Adrenal gland (tissue), 12 donors: ENCODE measurements around the gene EIF4E2. TPM values are rescaled to one million over a fixed set of nuclear protein-coding genes. Genes with fewer than 3 reads are reported as not detected.

ENCODE experiments used
- DNase-seq, 7 donors: peaks; one replicate each; pipeline ENCODE4 v3.0.0-alpha.2; 2019 to 2020
- H3K27ac ChIP-seq, 5 donors: fragments of 200-600 bp; sonication (generic) in 4 of 5; 1 replicate in 3 of 5; 2 replicates in 2 of 5; pipeline versions ENCODE4 v1.5.1 to v1.8.0; 2016 to 2020; ENCODE audit warnings: mild to moderate bottlenecking in 1 of 5
- H3K27me3 ChIP-seq: fragments of 200-600 bp; 2 replicates; pipeline ENCODE4 v1.8.0; 2021
- H3K36me3 ChIP-seq, 2 donors: fragments of 200-600 bp; replicated peaks in 1 of 2; 1 replicate in 1 of 2; 2 replicates in 1 of 2; pipeline versions ENCODE4 v1.5.1 to v1.8.0; 2018 to 2022
- H3K4me1 ChIP-seq, 2 donors: fragments of 200-600 bp; replicated peaks in 1 of 2; 1 replicate in 1 of 2; 2 replicates in 1 of 2; pipeline versions ENCODE4 v1.5.1 to v1.8.0; 2018 to 2021
- H3K4me3 ChIP-seq, 4 donors: fragments of 200-600 bp; sonication (generic) in 3 of 4; one replicate each; pipeline ENCODE4 v1.5.1; 2016 to 2018
- H3K9me3 ChIP-seq, 3 donors: fragments of 200-600 bp; sonication (generic) in 1 of 3; replicated peaks in 1 of 3; 1 replicate in 2 of 3; 2 replicates in 1 of 3; pipeline versions ENCODE4 v1.5.1 to v1.8.0; 2016 to 2021
- CTCF ChIP-seq, 6 experiments: fragments of 450-650 bp in 4 of 6; fragments of 200-600 bp in 2 of 6; sonication (generic) in 1 of 6; IDR thresholded peaks; 1 replicate in 5 of 6; 2 replicates in 1 of 6; pipeline versions ENCODE4 v1.5.1 to v1.8.0; 2016 to 2021; ENCODE audit warnings: antibody characterized with exemption in 6 of 6, mild to moderate bottlenecking in 2 of 6, moderate library complexity in 1 of 6
- POLR2A ChIP-seq, 2 donors: fragments of 450-650 bp; IDR thresholded peaks; one replicate each; pipeline ENCODE4 v1.6.1; 2017; ENCODE audit warnings: antibody characterized with exemption in 2 of 2, mild to moderate bottlenecking in 2 of 2, moderate library complexity in 1 of 2
- WGBS, 4 donors: extraction: QIAGEN DNeasy Blood & Tissue Kit in 2 of 4; methylation state at CpG; one replicate each; pipeline versions ENCODE4 v1.1.5 to v1.1.7; 2013 to 2017; 5-methylcytosine and 5-hydroxymethylcytosine counted together
- intact Hi-C, 2 donors: fragments of 100-400 bp; cut with DNase I; formaldehyde crosslinking; loops; one replicate each; pipeline versions ENCODE4 v1.14.1 to v1.15.0; 2022 to 2023
- polyA plus RNA-seq, 3 donors: library from polyadenylated mRNA; stranded (reverse); fragments of 200-250 nt in 2 of 3; fragments of 350-450 nt in 1 of 3; fragmentation: Illumina TruSeq in 1 of 3; extraction: RNeasy Lipid Tissue Mini Kit (QIAGEN cat#74804) in 1 of 3; gene quantifications; one replicate each; pipeline ENCODE4 v1.2.3, GENCODE V29; 2013 to 2014
- total RNA-seq, 9 donors: library from RNA; depleted of rRNA in 4 of 9; stranded (reverse); fragments of >200 nt in 4 of 9; fragments of 120-200 nt in 1 of 9; fragmentation: NEBNext Ultra II Directional in 1 of 9; extraction: Animal tissue kit (Norgen Biotek cat#: 25700) in 1 of 9; gene quantifications; one replicate each; pipeline versions ENCODE4 v1.1.0 to v1.2.4, GENCODE V29; 2013 to 2023
- donor health status: healthy with polysubstance abuse.
- donor health status: Bipolar disorder and iron deficiency.
- donor health status: DM: yes; HTN: yes; CAD: no.
- donor health status: DM: no; HTN: no; CAD: no.
- donor health status: DM: no; HTN: no; CAD: no.
- donor health status: DM: yes; HTN: yes; CAD: no.

Gene EIF4E2
- total and polyA plus RNA-seq, 12 donors: 32.2 to 137 (median 57.8) TPM

DNA sequence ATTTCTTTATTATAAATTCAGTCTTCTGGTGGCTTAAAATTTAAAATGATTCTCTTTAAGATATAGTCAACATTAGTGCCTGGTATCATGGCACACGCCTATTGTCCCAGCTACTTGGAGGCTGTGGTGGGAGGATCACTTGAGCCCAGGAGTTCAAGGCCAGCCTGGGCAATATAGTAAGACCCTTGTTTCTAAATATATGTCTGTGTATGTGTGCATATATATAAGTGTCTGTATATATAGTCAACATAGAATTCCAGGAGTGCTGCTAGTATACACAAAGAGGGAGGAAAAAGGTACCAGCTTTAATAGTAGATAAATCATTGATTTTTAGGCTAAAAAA, 24.9 kb downstream of the EIF4E2 start:
- intact Hi-C loops: no loop called here
- no peak overlapping the region for H3K4me3 ChIP-seq
- no peaks in the 10 kb centered on the region for H3K9me3 ChIP-seq
- H3K27me3 ChIP-seq: no peaks in the 10 kb centered on the region
- DNase-seq: no peak
- 92 to 100% (median 96%) methylated on average over 1 of the region's 1 CpG for WGBS, 4 donors
- TF ChIP-seq POLR2A (IDR thresholded peaks at IDR 0.05) (no peak), CTCF (IDR thresholded peaks at IDR 0.05) (no peak)
- H3K4me1 ChIP-seq: no peaks in the 10 kb centered on the region
- H3K36me3 ChIP-seq: peaks cover 0 to 15% of the 10 kb centered on the region in 2 donors
- H3K27ac ChIP-seq: no peak overlapping the region

DNA sequence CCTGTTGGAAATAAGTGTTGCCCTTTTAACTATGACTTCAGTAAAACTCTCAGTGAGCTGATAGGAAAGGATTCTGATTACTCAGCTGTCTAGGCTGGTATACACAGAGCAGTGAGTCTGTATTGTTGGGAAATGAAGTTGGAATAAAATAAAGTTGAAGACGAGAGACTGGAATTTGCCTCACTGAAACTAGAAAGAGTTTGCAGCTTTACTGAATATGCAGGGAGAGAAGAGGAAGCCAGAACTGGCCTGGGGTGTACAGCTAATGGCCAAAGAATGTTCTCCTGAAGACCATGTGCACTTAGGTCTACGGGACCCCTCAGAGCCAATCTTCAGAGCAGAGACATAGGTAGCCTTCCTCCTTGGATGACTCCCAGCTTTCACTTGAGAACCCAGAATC, 26.5 kb downstream of the EIF4E2 start:
- 68 to 100% (median 87%) methylated on average over 2 of the region's 2 CpGs for WGBS, 4 donors
- DNase-seq: no peak
- H3K27ac ChIP-seq: no peak overlapping the region
- H3K27me3 ChIP-seq: no peaks in the 10 kb centered on the region
- intact Hi-C loops: no loop called here
- H3K9me3 ChIP-seq: no peaks in the 10 kb centered on the region
- no peak overlapping the region for H3K4me3 ChIP-seq
- no peak for TF ChIP-seq CTCF (IDR thresholded peaks at IDR 0.05)
- no peak for TF ChIP-seq POLR2A (IDR thresholded peaks at IDR 0.05)
- no peaks in the 10 kb centered on the region for H3K4me1 ChIP-seq
- H3K36me3 ChIP-seq: peaks cover 0 to 23% of the 10 kb centered on the region in 2 donors

DNA sequence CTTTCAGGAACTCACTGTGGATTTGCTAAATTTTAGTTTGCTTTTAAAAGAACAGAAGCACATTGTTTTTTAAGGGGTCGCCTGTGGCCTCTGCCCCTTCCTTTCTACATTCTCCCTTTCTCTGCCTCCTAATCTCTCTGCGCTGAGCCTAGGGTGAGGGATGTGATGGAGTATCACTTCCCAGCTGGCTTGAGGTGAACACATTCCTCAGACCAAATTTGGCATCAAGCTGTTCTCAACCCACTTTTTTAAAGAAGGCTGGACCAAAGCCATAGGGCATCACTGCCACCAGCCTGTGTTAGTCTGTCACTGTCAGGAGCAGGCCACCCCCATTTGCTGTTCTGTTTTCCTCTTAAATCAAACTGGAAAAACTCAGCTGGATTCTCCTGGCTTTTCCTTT, 27.4 kb downstream of the EIF4E2 start:
- intact Hi-C loops: no loop called here
- Histone ChIP-seq H3K9me3 (no peaks in the 10 kb centered on the region), H3K36me3 (peaks cover 0 to 20% of the 10 kb centered on the region in 2 donors), H3K27ac (no peak overlapping the region), H3K27me3 (no peaks in the 10 kb centered on the region), H3K4me3 (no peak overlapping the region), H3K4me1 (no peaks in the 10 kb centered on the region)
- no peak for TF ChIP-seq CTCF (IDR thresholded peaks at IDR 0.05)
- no peak for TF ChIP-seq POLR2A (IDR thresholded peaks at IDR 0.05)
- no peak for DNase-seq
- WGBS, 4 donors: 81 to 97% (median 94%) methylated on average over 2 of the region's 2 CpGs

DNA sequence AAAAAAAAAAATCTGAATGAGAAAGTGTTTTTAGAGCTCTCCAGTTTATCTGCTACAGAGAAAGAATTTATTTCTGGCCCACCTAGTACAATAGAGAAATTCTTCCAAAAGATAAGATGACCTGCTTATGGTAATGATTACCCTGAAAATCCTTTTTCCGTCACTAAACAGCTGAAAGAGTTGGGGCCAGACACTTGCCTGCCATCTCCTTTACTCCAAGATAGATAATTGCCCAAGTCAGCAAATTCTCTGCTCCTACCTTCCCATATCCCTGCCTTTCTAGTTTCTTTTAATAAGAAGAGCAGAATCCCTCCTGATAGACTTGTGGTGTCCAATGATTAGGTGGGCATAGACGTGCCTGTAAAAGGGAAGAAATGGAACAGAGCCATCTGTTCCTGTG, 28.1 kb downstream of the EIF4E2 start:
- intact Hi-C loops: no loop called here
- Histone ChIP-seq H3K9me3 (no peaks in the 10 kb centered on the region), H3K4me1 (no peaks in the 10 kb centered on the region), H3K27me3 (no peaks in the 10 kb centered on the region), H3K36me3 (peaks cover 0 to 15% of the 10 kb centered on the region in 2 donors), H3K4me3 (no peak overlapping the region), H3K27ac (no peak overlapping the region)
- no peak for DNase-seq
- 96 to 97% (median 96%) methylated on average over 2 of the region's 2 CpGs for WGBS, 4 donors
- TF ChIP-seq POLR2A (IDR thresholded peaks at IDR 0.05): no peak

DNA sequence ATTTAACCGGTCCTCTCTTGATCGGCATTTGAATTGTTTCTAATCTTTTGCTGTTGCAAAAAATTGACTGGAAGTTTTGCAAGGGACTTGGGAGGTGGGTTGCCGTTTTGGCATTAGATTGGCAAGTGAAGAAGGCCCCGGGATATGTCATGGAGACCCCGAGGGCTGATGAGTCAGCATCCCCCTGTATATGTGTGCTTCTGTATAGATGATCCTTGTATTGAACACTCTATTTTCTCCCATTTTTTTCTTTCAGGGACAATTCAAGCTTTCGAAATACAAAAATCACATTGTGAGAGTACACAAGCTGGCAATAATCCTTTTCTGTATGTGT, 30.1 kb downstream of the EIF4E2 start:
- Histone ChIP-seq H3K4me3 (no peak overlapping the region), H3K27me3 (no peaks in the 10 kb centered on the region), H3K27ac (no peak overlapping the region), H3K36me3 (peaks cover 0 to 8% of the 10 kb centered on the region in 2 donors), H3K4me1 (no peaks in the 10 kb centered on the region), H3K9me3 (no peaks in the 10 kb centered on the region)
- DNase-seq: no peak
- intact Hi-C loops: no loop called here
- no peak for TF ChIP-seq CTCF (IDR thresholded peaks at IDR 0.05)
- TF ChIP-seq POLR2A (IDR thresholded peaks at IDR 0.05): no peak
- 91 to 97% (median 95%) methylated on average over 6 of the region's 6 CpGs for WGBS, 4 donors
